K562 (cell line): Measurements from ENCODE around the gene BCL3. TPM values are rescaled to one million over a fixed set of nuclear protein-coding genes. Genes with fewer than 3 reads are reported as not detected.

Source experiments
- ARHGAP35 ChIP-seq: fragments of 450-650 bp; IDR thresholded peaks from 2 replicates; pipeline ENCODE4 v1.6.1; 2018; ENCODE audit not compliant: partially characterized antibody
- BRD4 ChIP-seq: fragments of 200-600 bp; sonication (generic); IDR thresholded peaks from 2 replicates; pipeline ENCODE4 v1.6.1; 2017; ENCODE audit warnings: inconsistent platforms
- BRF1 ChIP-seq: IDR thresholded peaks from 3 replicates; pipeline ENCODE4 v1.6.1; 2011; ENCODE audit warnings: borderline replicate concordance, mild to moderate bottlenecking; ENCODE audit not compliant: insufficient read length; ENCODE audit errors: extremely low read depth
- CHD7 ChIP-seq: fragments of 200-600 bp; sonication (generic); IDR thresholded peaks from one replicate; pipeline ENCODE4 v1.6.1; 2012; ENCODE audit warnings: mild to moderate bottlenecking, low read depth, low read length, inconsistent platforms
- CREB5 ChIP-seq: fragments of 250-450 bp; sonication (Bioruptor Pico); IDR thresholded peaks from 2 replicates; pipeline ENCODE4 v1.5.0; 2020; ENCODE audit warnings: mild to moderate bottlenecking
- HMGN3 ChIP-seq: IDR thresholded peaks from 2 replicates; pipeline ENCODE4 v1.6.1; 2011; ENCODE audit warnings: borderline replicate concordance, low read depth, mild to moderate bottlenecking, mixed read lengths, low read length; ENCODE audit not compliant: insufficient read length; ENCODE audit errors: extremely low read depth
- MEF2D ChIP-seq: conservative IDR thresholded peaks from 2 replicates; pipeline ENCODE4 v1.6.1; 2016; ENCODE audit warnings: low read depth, missing genetic modification characterization, missing compliant biosample characterization
- MYC ChIP-seq, 2 experiments: fragments of 250-450 bp in 1 of 2; sonication (Bioruptor Pico) in 1 of 2; IDR thresholded peaks; 2 replicates each; pipeline versions ENCODE4 v1.5.1 to v1.6.1; 2012 to 2021; ENCODE audit warnings: low read depth in 2 of 2, borderline replicate concordance in 1 of 2, improper control_type of control experiment in 1 of 2, low read length in 1 of 2, mild to moderate bottlenecking in 1 of 2, moderate library complexity in 1 of 2
- NR2C2 ChIP-seq, 2 experiments: fragments of 200-800 bp in 1 of 2; sonication (Bioruptor generic) in 1 of 2; sonication (generic) in 1 of 2; formaldehyde crosslinking in 1 of 2; IDR thresholded peaks; 2 replicates each; pipeline versions ENCODE4 v1.6.1 to v1.8.0; 2016 to 2022; ENCODE audit warnings: mild to moderate bottlenecking in 1 of 2, missing compliant biosample characterization in 1 of 2, missing genetic modification characterization in 1 of 2, missing genetic modification reagents in 1 of 2
- PHB ChIP-seq: fragments of 250-450 bp; sonication (Bioruptor Pico); IDR thresholded peaks from 2 replicates; pipeline ENCODE4 v1.5.0; 2021
- RBM39 ChIP-seq: fragments of 200-400 bp; formaldehyde crosslinking; optimal IDR thresholded peaks from 2 replicates; pipeline ENCODE3; 2018; ENCODE audit warnings: low read depth, low read length
- TCFL5 ChIP-seq: fragments of 250-450 bp; sonication (Bioruptor Pico); conservative IDR thresholded peaks from 2 replicates; pipeline ENCODE4 v1.6.1; 2021; ENCODE audit warnings: mild to moderate bottlenecking, moderate library complexity, matching md5 sums
- TEAD2 ChIP-seq: fragments of 450-650 bp; IDR thresholded peaks from 2 replicates; pipeline ENCODE4 v1.6.1; 2016; ENCODE audit warnings: missing genetic modification characterization, control low read depth, missing compliant biosample characterization
- ZNF121 ChIP-seq: sonication (generic); formaldehyde crosslinking; conservative IDR thresholded peaks from 2 replicates; pipeline ENCODE4 v1.8.0; 2022; ENCODE audit warnings: missing genetic modification reagents
- ZNF212 ChIP-seq: fragments of 450-650 bp; formaldehyde crosslinking; IDR thresholded peaks from 2 replicates; pipeline ENCODE4 v1.4.0; 2020; ENCODE audit warnings: mild to moderate bottlenecking
- ZNF263 ChIP-seq: sonication (generic); formaldehyde crosslinking; IDR thresholded peaks from 2 replicates; pipeline ENCODE4 v1.8.0; 2022; ENCODE audit warnings: mild to moderate bottlenecking, missing genetic modification reagents, borderline replicate concordance
- polyA plus RNA-seq, 8 experiments: library from polyadenylated mRNA; depleted of rRNA in 4 of 8; stranded (reverse) in 5 of 8; unstranded in 3 of 8; fragments of >200 nt; fragmentation: Nextera tagmentation in 2 of 8; fragmentation: Illumina TruSeq in 1 of 8; extraction: Ambion mirVana in 2 of 8; extraction: Trizol in 1 of 8; gene quantifications; 2 replicates each; pipeline versions ENCODE4 v1.2.1 to v1.2.3, GENCODE V29; 2011 to 2014; ENCODE audit warnings: inconsistent platforms in 1 of 8, missing spikeins in 1 of 8
- total RNA-seq, 7 experiments: library from RNA; depleted of rRNA in 6 of 7; stranded (reverse); fragments of >200 nt in 6 of 7; fragmentation: Illumina TruSeq in 2 of 7; extraction: Trizol in 2 of 7; gene quantifications; 2 replicates each; pipeline versions ENCODE4 v1.2.1 to v1.2.3, GENCODE V29; 2011 to 2021; ENCODE audit warnings: low replicate concordance in 1 of 7

Gene BCL3
- total and polyA plus RNA-seq, 9 of the 15 experiments (the other 6 are each of a cell fraction or from before 2014, with no cell fraction given): 0.03 to 2.4 (median 0.50) TPM; not detected in 1

- TF ChIP-seq ZNF121 (CRISPR knock-in tag): no peak
- TF ChIP-seq PHB (CRISPR knock-in tag): no peak
- no peak for TF ChIP-seq NR2C2 (CRISPR knock-in tag; IDR thresholded peaks at IDR 0.05)
- TF ChIP-seq NR2C2 (tag; IDR thresholded peaks at IDR 0.05): peak; percentile 43; the same call in 1 of the 2 replicates
- no peak for TF ChIP-seq ZNF263 (CRISPR knock-in tag)
- no peak for TF ChIP-seq ZNF212 (CRISPR knock-in tag)
- no peak for TF ChIP-seq ARHGAP35
- no peak for TF ChIP-seq RBM39
- no peak for TF ChIP-seq CREB5 (CRISPR knock-in tag)
- TF ChIP-seq MEF2D (tag): peak; percentile 29; the same call in 1 of the 2 replicates
- TF ChIP-seq TEAD2 (tag): no peak
- TF ChIP-seq BRD4: no peak
- no peak for TF ChIP-seq TCFL5 (CRISPR knock-in tag)
- TF ChIP-seq HMGN3: no peak
- no peak for TF ChIP-seq MYC (IDR thresholded peaks at IDR 0.05; ENCODE audit: low read depth, low read length)
- no peak for TF ChIP-seq MYC (CRISPR knock-in tag; IDR thresholded peaks at IDR 0.05; ENCODE audit: borderline replicate concordance, low read depth)
- no peak for TF ChIP-seq CHD7
- no peak for TF ChIP-seq BRF1
Measured at GRCh38 chr19:44741841-44742329, 6.6 kb upstream of the BCL3 start (continued).
